ENCODE results near the gene SEMA5B. TPM values are rescaled to one million over a fixed set of nuclear protein-coding genes. Genes with fewer than 3 reads are reported as not detected.
A peak's percentile ranks its signal among the peaks of the same experiment; 100 is the strongest.

The SEMA5B gene
- total RNA-seq, 1 experiment from 2014 or later: 0.04 TPM

GRCh38 chr3:123071146-123071545 lies 43.6 kb upstream of the SEMA5B start:
- no peak for ATAC-seq
- no peaks in the 10 kb centered on the region for H3K9me2 ChIP-seq (replicated peaks; ENCODE audit: low read length)
- no peak overlapping the region for H3K9ac ChIP-seq (ENCODE audit: low read length)
- intact Hi-C loops (cut with micrococcal nuclease): no loop called here
- H3K4me3 ChIP-seq (ENCODE audit: low read length): no peak overlapping the region
- no peaks in the 10 kb centered on the region for H3K9me3 ChIP-seq (ENCODE audit: low read length)
- no peaks in the 10 kb centered on the region for H3K27me3 ChIP-seq (ENCODE audit: low read length)
- POLR2A ChIA-PET (ENCODE audit: unreplicated experiment): no interaction called here
- peaks cover 48% of the 10 kb centered on the region for H4K20me1 ChIP-seq (ENCODE audit: low read length)
- CTCF ChIA-PET: no interaction called here
- H3K79me2 ChIP-seq (ENCODE audit: low read length): peaks cover 90% of the 10 kb centered on the region
- no peak overlapping the region for H2AFZ ChIP-seq (ENCODE audit: low read length)
- no peak for DNase-seq
- no peaks in the 10 kb centered on the region for H3F3A ChIP-seq (ENCODE audit: low read length, unreplicated experiment)
- H3K27ac ChIP-seq (ENCODE audit: low read length): no peak overlapping the region
- BruUV-seq (replicated peaks): no TSS peak
- TF ChIP-seq, protein P1, sequence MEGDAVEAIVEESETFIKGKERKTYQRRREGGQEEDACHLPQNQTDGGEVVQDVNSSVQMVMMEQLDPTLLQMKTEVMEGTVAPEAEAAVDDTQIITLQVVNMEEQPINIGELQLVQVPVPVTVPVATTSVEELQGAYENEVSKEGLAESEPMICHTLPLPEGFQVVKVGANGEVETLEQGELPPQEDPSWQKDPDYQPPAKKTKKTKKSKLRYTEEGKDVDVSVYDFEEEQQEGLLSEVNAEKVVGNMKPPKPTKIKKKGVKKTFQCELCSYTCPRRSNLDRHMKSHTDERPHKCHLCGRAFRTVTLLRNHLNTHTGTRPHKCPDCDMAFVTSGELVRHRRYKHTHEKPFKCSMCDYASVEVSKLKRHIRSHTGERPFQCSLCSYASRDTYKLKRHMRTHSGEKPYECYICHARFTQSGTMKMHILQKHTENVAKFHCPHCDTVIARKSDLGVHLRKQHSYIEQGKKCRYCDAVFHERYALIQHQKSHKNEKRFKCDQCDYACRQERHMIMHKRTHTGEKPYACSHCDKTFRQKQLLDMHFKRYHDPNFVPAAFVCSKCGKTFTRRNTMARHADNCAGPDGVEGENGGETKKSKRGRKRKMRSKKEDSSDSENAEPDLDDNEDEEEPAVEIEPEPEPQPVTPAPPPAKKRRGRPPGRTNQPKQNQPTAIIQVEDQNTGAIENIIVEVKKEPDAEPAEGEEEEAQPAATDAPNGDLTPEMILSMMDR (conservative IDR thresholded peaks at IDR 0.05; ENCODE audit: low read depth, low read length): no peak
- no peak for TF ChIP-seq EZH2phosphoT487 (IDR thresholded peaks at IDR 0.05; ENCODE audit: borderline replicate concordance, low read length)
- TF ChIP-seq EZH2 (IDR thresholded peaks at IDR 0.05; ENCODE audit: low read length, unreplicated experiment): no peak
- peaks cover 24% of the 10 kb centered on the region for H3K4me1 ChIP-seq (ENCODE audit: insufficient read depth, low read length)
- H3K36me3 ChIP-seq (ENCODE audit: low read depth, low read length): no peaks in the 10 kb centered on the region
- no peak overlapping the region for H3K4me2 ChIP-seq (ENCODE audit: low read length)

DNA sequence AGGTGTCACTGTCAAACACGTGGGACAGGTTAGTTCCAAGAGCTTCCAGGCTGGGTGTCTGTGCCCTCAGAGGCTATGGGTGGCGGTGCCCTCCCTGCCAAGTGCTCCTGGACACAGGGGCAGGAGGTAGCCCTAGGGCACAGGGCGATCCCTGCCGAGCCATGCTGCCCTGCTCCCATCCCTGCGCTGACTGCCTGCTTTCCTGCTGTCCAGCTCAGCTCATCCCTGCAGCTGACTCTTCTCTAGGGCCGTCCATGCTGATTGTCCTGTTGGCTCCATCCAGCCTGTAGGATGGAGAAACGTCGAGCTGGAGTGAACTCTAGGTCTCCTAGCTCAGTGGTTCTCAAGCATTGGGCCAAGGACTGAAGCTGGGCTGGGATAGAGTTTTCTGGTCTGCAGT lies 42.9 kb upstream of the SEMA5B start:
- Histone ChIP-seq H3K4me1 (ENCODE audit: insufficient read depth, low read length) (peaks cover 24% of the 10 kb centered on the region), H3K36me3 (ENCODE audit: low read depth, low read length) (no peaks in the 10 kb centered on the region), H3K27ac (ENCODE audit: low read length) (no peak overlapping the region), H3K4me3 (ENCODE audit: low read length) (no peak overlapping the region), H3K9ac (ENCODE audit: low read length) (no peak overlapping the region), H2AFZ (ENCODE audit: low read length) (no peak overlapping the region), H3K27me3 (ENCODE audit: low read length) (no peaks in the 10 kb centered on the region), H3K9me3 (ENCODE audit: low read length) (no peaks in the 10 kb centered on the region), H3F3A (ENCODE audit: low read length, unreplicated experiment) (no peaks in the 10 kb centered on the region), H3K79me2 (ENCODE audit: low read length) (peaks cover 84% of the 10 kb centered on the region), H4K20me1 (ENCODE audit: low read length) (peaks cover 41% of the 10 kb centered on the region), H3K4me2 (ENCODE audit: low read length) (no peak overlapping the region), H3K9me2 (replicated peaks; ENCODE audit: low read length) (no peaks in the 10 kb centered on the region)
- DNase-seq (no peak), ATAC-seq (no peak)
- ChIA-PET CTCF (no interaction called here), POLR2A (ENCODE audit: unreplicated experiment) (no interaction called here)
- no TSS peak for BruUV-seq (replicated peaks)
- intact Hi-C loops (cut with micrococcal nuclease): no loop called here
- TF ChIP-seq, protein P1 (conservative IDR thresholded peaks at IDR 0.05; ENCODE audit: low read depth, low read length): no peak
- TF ChIP-seq EZH2phosphoT487 (IDR thresholded peaks at IDR 0.05; ENCODE audit: borderline replicate concordance, low read length): no peak
- no peak for TF ChIP-seq EZH2 (IDR thresholded peaks at IDR 0.05; ENCODE audit: low read length, unreplicated experiment)

- Histone ChIP-seq H3K4me2 (ENCODE audit: low read length) (peak overlapping the region; percentile 89), H3K4me1 (ENCODE audit: insufficient read depth, low read length) (peaks cover 15% of the 10 kb centered on the region), H3K4me3 (ENCODE audit: low read length) (peak overlapping the region; percentile 86), H3K79me2 (ENCODE audit: low read length) (peaks cover 67% of the 10 kb centered on the region), H2AFZ (ENCODE audit: low read length) (peak overlapping the region; percentile 90), H3K9me2 (replicated peaks; ENCODE audit: low read length) (no peaks in the 10 kb centered on the region), H3K27ac (ENCODE audit: low read length) (no peak overlapping the region), H4K20me1 (ENCODE audit: low read length) (peaks cover 31% of the 10 kb centered on the region), H3F3A (ENCODE audit: low read length, unreplicated experiment) (no peaks in the 10 kb centered on the region), H3K27me3 (ENCODE audit: low read length) (no peaks in the 10 kb centered on the region), H3K9me3 (ENCODE audit: low read length) (no peaks in the 10 kb centered on the region), H3K9ac (ENCODE audit: low read length) (peak overlapping the region; percentile 92), H3K36me3 (ENCODE audit: low read depth, low read length) (no peaks in the 10 kb centered on the region)
- intact Hi-C loops (cut with micrococcal nuclease): loop anchor here (5.0 kb wide), 1 partner anchor 134 kb away; the partner anchor contains the start of gene SEC22A
- peak; percentile 32 for DNase-seq
- no TSS peak for BruUV-seq (replicated peaks)
- TF ChIP-seq, protein P1 (conservative IDR thresholded peaks at IDR 0.05; ENCODE audit: low read depth, low read length): 0 out of 2 replicates have a peak, but pooled peaks have one; percentile 30
- TF ChIP-seq EZH2 (IDR thresholded peaks at IDR 0.05; ENCODE audit: low read length, unreplicated experiment): no peak
- TF ChIP-seq EZH2phosphoT487 (IDR thresholded peaks at IDR 0.05; ENCODE audit: borderline replicate concordance, low read length): no peak
- POLR2A ChIA-PET (ENCODE audit: unreplicated experiment): no interaction called here
- ATAC-seq: no peak
- CTCF ChIA-PET: no interaction called here
These were observed 41.2 kb upstream of the SEMA5B start for GRCh38 chr3:123068601-123069381.

All from PC-3 (cell line).